H1 (cell line): Measurements from ENCODE around the gene CENPP. TPM values are rescaled to one million over a fixed set of nuclear protein-coding genes. Genes with fewer than 3 reads are reported as not detected.

Source experiments
- BACH1 ChIP-seq: IDR thresholded peaks from 2 replicates; pipeline ENCODE4 v1.6.1; 2012; ENCODE audit warnings: low read length, improper control_type of control experiment
- polyA plus RNA-seq, 7 experiments: library from polyadenylated mRNA; depleted of rRNA in 3 of 7; stranded (reverse) in 5 of 7; unstranded in 2 of 7; fragments of >200 nt in 5 of 7; fragments of 200-250 nt in 2 of 7; gene quantifications; 1 replicate in 5 of 7; 2 replicates in 1 of 7; 4 replicates in 1 of 7; pipeline versions ENCODE4 v1.2.1 to v1.2.3, GENCODE V29; 2011 to 2013; ENCODE audit warnings: missing spikeins in 2 of 7, mixed read lengths in 2 of 7
- total RNA-seq: library from RNA; stranded (reverse); fragmentation: NEBNext Ultra II Directional; extraction: Animal tissue kit (Norgen Biotek cat#: 25700); gene quantifications from 2 replicates; pipeline ENCODE4 v1.2.1, GENCODE V29; 2021

Gene CENPP
- total and polyA plus RNA-seq, 2 of the 8 experiments (the other 6 are each of a cell fraction or from before 2014, with no cell fraction given): 2.7 to 10.8 TPM

- TF ChIP-seq BACH1: no peak
These were observed 236.8 kb downstream of the CENPP start (continued) for GRCh38 chr9:92562461-92562967.
